ENCODE results near the gene KCNK3. TPM values are rescaled to one million over a fixed set of nuclear protein-coding genes. Genes with fewer than 3 reads are reported as not detected.
A peak's percentile ranks its signal among the peaks of the same experiment; 100 is the strongest.

Gene KCNK3
- total and polyA plus RNA-seq, 2 of the 13 experiments (the other 11 are each of a cell fraction or from before 2014, with no cell fraction given), result not detected

GRCh38 chr2:26740890-26741302 lies 48.4 kb downstream of the KCNK3 start:
- Histone ChIP-seq H3K79me2 (ENCODE audit: insufficient read depth, low read length) (no peaks in the 10 kb centered on the region), H3K9ac (ENCODE audit: insufficient read depth, low read depth, low read length) (no peak overlapping the region), H4K20me1 (ENCODE audit: insufficient read depth, low read length) (no peaks in the 10 kb centered on the region), H3K4me2 (ENCODE audit: low read depth, low read length) (no peak overlapping the region), H3K27ac (ENCODE audit: extremely low read length, insufficient read depth, low read length) (no peak overlapping the region), H3K4me1 (ENCODE audit: insufficient read depth, low read length) (peaks cover 27% of the 10 kb centered on the region), H3K36me3 (replicated peaks in 1 of 2; ENCODE audit: control insufficient read depth in 1 of 2, insufficient read depth in 2 of 2, low read length in 2 of 2) (no peaks in the 10 kb centered on the region), H3K27me3 (ENCODE audit: control insufficient read depth in 1 of 2, insufficient read depth in 2 of 2, low read length in 2 of 2) (peaks cover 12 to 49% of the 10 kb centered on the region in 2 experiments; a peak in 4 of 5 replicates), H3K4me3 (replicated peaks in 1 of 3; ENCODE audit: insufficient read depth in 1 of 3, low read depth in 2 of 3, low read length in 3 of 3) (no peak overlapping the region), H2AFZ (ENCODE audit: low read length) (no peak overlapping the region), H3K9me3 (ENCODE audit: low read length) (no peaks in the 10 kb centered on the region)
- WGBS (ENCODE audit: low lambda C conversion rate), result 38% methylated on average over 8 of the region's 8 CpGs
- intact Hi-C loops (cut with micrococcal nuclease; ENCODE audit: unreplicated experiment) (no loop called here), in situ Hi-C loops (cut with HindIII; ENCODE audit: extremely low pct_ligation_motif_present, low pct_unique_long_range_greater_than_20kb) (loop anchor here (5.0 kb wide), 1 partner anchor 129 kb away; no protein-coding TSS in a partner anchor)
- no peak for ATAC-seq
- ChIA-PET POLR2A (no interaction called here), CTCF (ENCODE audit: low intra/inter-chr PET ratio, low total read pairs) (no interaction called here)
- no peak for FAIRE-seq
- no TSS peak for BruUV-seq (replicated peaks)
- no peak for DNase-seq (ENCODE audit: low spot score)
- TF ChIP-seq, protein P1, sequence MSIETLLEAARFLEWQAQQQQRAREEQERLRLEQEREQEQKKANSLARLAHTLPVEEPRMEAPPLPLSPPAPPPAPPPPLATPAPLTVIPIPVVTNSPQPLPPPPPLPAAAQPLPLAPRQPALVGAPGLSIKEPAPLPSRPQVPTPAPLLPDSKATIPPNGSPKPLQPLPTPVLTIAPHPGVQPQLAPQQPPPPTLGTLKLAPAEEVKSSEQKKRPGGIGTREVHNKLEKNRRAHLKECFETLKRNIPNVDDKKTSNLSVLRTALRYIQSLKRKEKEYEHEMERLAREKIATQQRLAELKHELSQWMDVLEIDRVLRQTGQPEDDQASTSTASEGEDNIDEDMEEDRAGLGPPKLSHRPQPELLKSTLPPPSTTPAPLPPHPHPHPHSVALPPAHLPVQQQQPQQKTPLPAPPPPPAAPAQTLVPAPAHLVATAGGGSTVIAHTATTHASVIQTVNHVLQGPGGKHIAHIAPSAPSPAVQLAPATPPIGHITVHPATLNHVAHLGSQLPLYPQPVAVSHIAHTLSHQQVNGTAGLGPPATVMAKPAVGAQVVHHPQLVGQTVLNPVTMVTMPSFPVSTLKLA (IDR thresholded peaks at IDR 0.05), result peak; percentile 92
- no peak for TF ChIP-seq EHMT2 (IDR thresholded peaks at IDR 0.05; ENCODE audit: borderline replicate concordance, low read depth, low read length)

GRCh38 chr2:26742048-26742770 lies 49.7 kb downstream of the KCNK3 start:
- intact Hi-C loops (cut with micrococcal nuclease; ENCODE audit: unreplicated experiment) (no loop called here), in situ Hi-C loops (cut with HindIII; ENCODE audit: extremely low pct_ligation_motif_present, low pct_unique_long_range_greater_than_20kb) (loop anchor here (5.0 kb wide), 1 partner anchor 130 kb away; no protein-coding TSS in a partner anchor)
- H3K79me2 ChIP-seq (ENCODE audit: insufficient read depth, low read length), result no peaks in the 10 kb centered on the region
- DNase-seq (ENCODE audit: low spot score), result no peak
- CTCF ChIA-PET (ENCODE audit: low intra/inter-chr PET ratio, low total read pairs), result interaction anchor here (7.6 kb wide), 1 partner anchor 136 kb away, joined by 118 read pairs; no protein-coding TSS in a partner anchor
- POLR2A ChIA-PET, result no interaction called here
- no peak overlapping the region for H3K4me3 ChIP-seq (replicated peaks in 1 of 3; ENCODE audit: insufficient read depth in 1 of 3, low read depth in 2 of 3, low read length in 3 of 3)
- H3K36me3 ChIP-seq (replicated peaks in 1 of 2; ENCODE audit: control insufficient read depth in 1 of 2, insufficient read depth in 2 of 2, low read length in 2 of 2), result no peaks in the 10 kb centered on the region
- no peak overlapping the region for H3K9ac ChIP-seq (ENCODE audit: insufficient read depth, low read depth, low read length)
- no peak for FAIRE-seq
- no peak overlapping the region for H2AFZ ChIP-seq (ENCODE audit: low read length)
- H3K27ac ChIP-seq (ENCODE audit: extremely low read length, insufficient read depth, low read length), result no peak overlapping the region
- no TSS peak for BruUV-seq (replicated peaks)
- H4K20me1 ChIP-seq (ENCODE audit: insufficient read depth, low read length), result no peaks in the 10 kb centered on the region
- 41% methylated on average over 11 of the region's 15 CpGs for WGBS (ENCODE audit: low lambda C conversion rate)
- no peak overlapping the region for H3K4me2 ChIP-seq (ENCODE audit: low read depth, low read length)
- H3K4me1 ChIP-seq (ENCODE audit: insufficient read depth, low read length), result peaks cover 14% of the 10 kb centered on the region
- H3K9me3 ChIP-seq (ENCODE audit: low read length), result no peaks in the 10 kb centered on the region
- peaks cover 12 to 49% of the 10 kb centered on the region in 2 experiments; a peak in 4 of 5 replicates for H3K27me3 ChIP-seq (ENCODE audit: control insufficient read depth in 1 of 2, insufficient read depth in 2 of 2, low read length in 2 of 2)
- ATAC-seq, result no peak
- TF ChIP-seq GABPB1 (CRISPR knock-in tag; IDR thresholded peaks at IDR 0.05), result no peak
- no peak for TF ChIP-seq ZNF292 (CRISPR knock-in tag; IDR thresholded peaks at IDR 0.05; ENCODE audit: borderline replicate concordance, low read depth)
- TF ChIP-seq, protein P2, sequence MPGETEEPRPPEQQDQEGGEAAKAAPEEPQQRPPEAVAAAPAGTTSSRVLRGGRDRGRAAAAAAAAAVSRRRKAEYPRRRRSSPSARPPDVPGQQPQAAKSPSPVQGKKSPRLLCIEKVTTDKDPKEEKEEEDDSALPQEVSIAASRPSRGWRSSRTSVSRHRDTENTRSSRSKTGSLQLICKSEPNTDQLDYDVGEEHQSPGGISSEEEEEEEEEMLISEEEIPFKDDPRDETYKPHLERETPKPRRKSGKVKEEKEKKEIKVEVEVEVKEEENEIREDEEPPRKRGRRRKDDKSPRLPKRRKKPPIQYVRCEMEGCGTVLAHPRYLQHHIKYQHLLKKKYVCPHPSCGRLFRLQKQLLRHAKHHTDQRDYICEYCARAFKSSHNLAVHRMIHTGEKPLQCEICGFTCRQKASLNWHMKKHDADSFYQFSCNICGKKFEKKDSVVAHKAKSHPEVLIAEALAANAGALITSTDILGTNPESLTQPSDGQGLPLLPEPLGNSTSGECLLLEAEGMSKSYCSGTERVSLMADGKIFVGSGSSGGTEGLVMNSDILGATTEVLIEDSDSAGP (CRISPR knock-in tag; IDR thresholded peaks at IDR 0.05; ENCODE audit: borderline replicate concordance), result no peak
- no peak for TF ChIP-seq ZMYM4 (CRISPR knock-in tag; IDR thresholded peaks at IDR 0.05)
- no peak for TF ChIP-seq ZNF792 (CRISPR knock-in tag; IDR thresholded peaks at IDR 0.05)
- TF ChIP-seq POLR2A (IDR thresholded peaks at IDR 0.05; ENCODE audit: insufficient read depth in 1 of 2, low read depth in 2 of 2, low read length in 2 of 2), result no peak
- TF ChIP-seq, protein P3, sequence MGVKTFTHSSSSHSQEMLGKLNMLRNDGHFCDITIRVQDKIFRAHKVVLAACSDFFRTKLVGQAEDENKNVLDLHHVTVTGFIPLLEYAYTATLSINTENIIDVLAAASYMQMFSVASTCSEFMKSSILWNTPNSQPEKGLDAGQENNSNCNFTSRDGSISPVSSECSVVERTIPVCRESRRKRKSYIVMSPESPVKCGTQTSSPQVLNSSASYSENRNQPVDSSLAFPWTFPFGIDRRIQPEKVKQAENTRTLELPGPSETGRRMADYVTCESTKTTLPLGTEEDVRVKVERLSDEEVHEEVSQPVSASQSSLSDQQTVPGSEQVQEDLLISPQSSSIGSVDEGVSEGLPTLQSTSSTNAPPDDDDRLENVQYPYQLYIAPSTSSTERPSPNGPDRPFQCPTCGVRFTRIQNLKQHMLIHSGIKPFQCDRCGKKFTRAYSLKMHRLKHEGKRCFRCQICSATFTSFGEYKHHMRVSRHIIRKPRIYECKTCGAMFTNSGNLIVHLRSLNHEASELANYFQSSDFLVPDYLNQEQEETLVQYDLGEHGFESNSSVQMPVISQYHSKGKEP (CRISPR knock-in tag; IDR thresholded peaks at IDR 0.05), result no peak

Measured in HepG2 (cell line).